OCI-LY7 (cell line): ENCODE data around the gene SYNGR2. TPM values are rescaled to one million over a fixed set of nuclear protein-coding genes. Genes with fewer than 3 reads are reported as not detected.

Source experiments
- BruUV-seq: library from RNA; stranded (reverse); fragments of 400-500 nt; replicated peaks from 2 replicates; lab custom pipeline; 2021; lab: Mats Ljungman, UMichigan
- CTCF ChIA-PET: fragments of 300-600 bp; sonication (Branson Sonifier 250); formaldehyde crosslinking; loops from one replicate; lab custom pipeline; 2022; ENCODE audit warnings: antibody characterized with exemption; ENCODE audit not compliant: unreplicated experiment; lab: Charles Lee
- POLR2A ChIA-PET: fragments of 300-600 bp; sonication (Branson Sonifier 250); formaldehyde crosslinking; loops from one replicate; lab custom pipeline; 2022; ENCODE audit warnings: antibody characterized with exemption; lab: Charles Lee
- DNase-seq: peaks from one replicate; pipeline ENCODE4 v3.0.0-alpha.2; 2015; ENCODE audit warnings: low spot score
- H2AFZ ChIP-seq: fragments of 200-600 bp; sonication (generic), shearing (Covaris generic); 2 replicates; pipeline ENCODE4 v1.6.1; 2014; ENCODE audit warnings: mild to moderate bottlenecking, antibody characterized with exemption, low read length, moderate library complexity
- H3K27ac ChIP-seq: fragments of 200-600 bp; sonication (generic); 2 replicates; pipeline ENCODE4 v1.5.1; 2014; ENCODE audit warnings: mixed run types, low read depth, mild to moderate bottlenecking, moderate library complexity, low read length, inconsistent platforms; ENCODE audit not compliant: poor library complexity, severe bottlenecking
- H3K36me3 ChIP-seq: fragments of 200-600 bp; sonication (generic); 2 replicates; pipeline ENCODE4 v1.6.1; 2014; ENCODE audit warnings: mild to moderate bottlenecking, antibody characterized with exemption, low read length, moderate library complexity, mixed read lengths; ENCODE audit not compliant: insufficient read depth
- H3K4me1 ChIP-seq: fragments of 200-600 bp; sonication (generic); 2 replicates; pipeline ENCODE4 v1.5.1; 2014; ENCODE audit warnings: mild to moderate bottlenecking, low read length; ENCODE audit not compliant: insufficient read depth, poor library complexity, severe bottlenecking
- H3K4me2 ChIP-seq: fragments of 200-600 bp; sonication (generic); 2 replicates; pipeline ENCODE4 v1.6.1; 2014; ENCODE audit warnings: mild to moderate bottlenecking, low read length
- H3K4me3 ChIP-seq: fragments of 200-600 bp; sonication (generic); 2 replicates; pipeline ENCODE4 v1.5.1; 2014; ENCODE audit warnings: mild to moderate bottlenecking, low read depth, low read length; ENCODE audit not compliant: poor library complexity, severe bottlenecking
- H3K79me2 ChIP-seq: fragments of 200-600 bp; sonication (generic); 2 replicates; pipeline ENCODE4 v1.6.1; 2016; ENCODE audit warnings: low read depth, mild to moderate bottlenecking, low read length, moderate library complexity, mixed read lengths; ENCODE audit not compliant: insufficient read depth
- H3K9me2 ChIP-seq: fragments of 200-600 bp; sonication (generic); 2 replicates; pipeline ENCODE4 v1.6.1; 2016; ENCODE audit warnings: mild to moderate bottlenecking, low read length, mixed read lengths; ENCODE audit not compliant: insufficient read depth
- H3K9me3 ChIP-seq: fragments of 200-600 bp; sonication (generic); 2 replicates; pipeline ENCODE4 v1.6.1; 2014; ENCODE audit warnings: mild to moderate bottlenecking, mixed run types, low read length, mixed read lengths
- H4K20me1 ChIP-seq: fragments of 200-600 bp; sonication (generic); 2 replicates; pipeline ENCODE4 v1.6.1; 2014; ENCODE audit warnings: mild to moderate bottlenecking, antibody characterized with exemption, low read length, moderate library complexity, mixed read lengths; ENCODE audit not compliant: insufficient read depth
- EZH2phosphoT487 ChIP-seq: fragments of 200-600 bp; sonication (generic); IDR thresholded peaks from 2 replicates; pipeline ENCODE4 v1.6.1; 2018; ENCODE audit warnings: low read depth, borderline replicate concordance, mild to moderate bottlenecking, mixed run types, antibody characterized with exemption, low read length, moderate library complexity, mixed read lengths
- intact Hi-C: fragments of 100-400 bp; cut with micrococcal nuclease; formaldehyde crosslinking; loops from one replicate; pipeline ENCODE4 v1.10.0; 2022; ENCODE audit not compliant: unreplicated experiment
- total RNA-seq, 2 experiments: library from RNA; depleted of rRNA in 1 of 2; stranded (reverse); fragments of >200 nt in 1 of 2; shearing (Covaris generic) in 1 of 2; gene quantifications; 2 replicates each; pipeline ENCODE4 v1.2.3, GENCODE V29; 2014 to 2022
- TF ChIP-seq, protein P1 (sequence below): fragments of 200-600 bp; sonication (generic); conservative IDR thresholded peaks from 2 replicates; pipeline ENCODE4 v1.5.1; 2014; ENCODE audit warnings: mild to moderate bottlenecking, antibody characterized with exemption, low read length, moderate library complexity, mixed read lengths

SYNGR2 gene
- total RNA-seq, 2 experiments from 2014 or later, result 35.4 to 44.9 TPM

DNA sequence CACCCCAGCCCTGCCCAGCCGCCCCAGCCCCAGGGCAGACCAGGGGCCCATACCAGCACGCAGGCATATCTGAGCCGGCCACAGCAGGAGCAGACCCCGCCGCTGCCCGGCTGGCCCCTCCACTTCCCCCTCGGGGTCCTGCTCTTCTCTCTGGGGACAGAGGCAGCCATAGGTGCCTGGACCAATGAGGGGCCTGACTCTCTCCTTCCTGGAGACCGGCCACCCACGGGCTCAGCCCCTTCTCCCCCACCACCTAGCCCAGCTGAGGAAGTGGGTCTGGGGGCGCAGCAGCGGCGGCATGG is 43.6 kb upstream of the SYNGR2 start:
- Histone ChIP-seq H3K4me3 (peak overlapping the region; percentile 81), H3K36me3 (peaks cover 41% of the 10 kb centered on the region), H4K20me1 (no peaks in the 10 kb centered on the region), H2AFZ (peak overlapping the region; percentile 17; the same call in 1 of the 2 replicates), H3K4me2 (peak overlapping the region; percentile 96), H3K4me1 (peaks cover 72% of the 10 kb centered on the region), H3K9me3 (no peaks in the 10 kb centered on the region), H3K9me2 (no peaks in the 10 kb centered on the region), H3K79me2 (peaks cover 7% of the 10 kb centered on the region; the same call in 1 of the 2 replicates), H3K27ac (peak overlapping the region; percentile 91)
- TF ChIP-seq, protein P1, sequence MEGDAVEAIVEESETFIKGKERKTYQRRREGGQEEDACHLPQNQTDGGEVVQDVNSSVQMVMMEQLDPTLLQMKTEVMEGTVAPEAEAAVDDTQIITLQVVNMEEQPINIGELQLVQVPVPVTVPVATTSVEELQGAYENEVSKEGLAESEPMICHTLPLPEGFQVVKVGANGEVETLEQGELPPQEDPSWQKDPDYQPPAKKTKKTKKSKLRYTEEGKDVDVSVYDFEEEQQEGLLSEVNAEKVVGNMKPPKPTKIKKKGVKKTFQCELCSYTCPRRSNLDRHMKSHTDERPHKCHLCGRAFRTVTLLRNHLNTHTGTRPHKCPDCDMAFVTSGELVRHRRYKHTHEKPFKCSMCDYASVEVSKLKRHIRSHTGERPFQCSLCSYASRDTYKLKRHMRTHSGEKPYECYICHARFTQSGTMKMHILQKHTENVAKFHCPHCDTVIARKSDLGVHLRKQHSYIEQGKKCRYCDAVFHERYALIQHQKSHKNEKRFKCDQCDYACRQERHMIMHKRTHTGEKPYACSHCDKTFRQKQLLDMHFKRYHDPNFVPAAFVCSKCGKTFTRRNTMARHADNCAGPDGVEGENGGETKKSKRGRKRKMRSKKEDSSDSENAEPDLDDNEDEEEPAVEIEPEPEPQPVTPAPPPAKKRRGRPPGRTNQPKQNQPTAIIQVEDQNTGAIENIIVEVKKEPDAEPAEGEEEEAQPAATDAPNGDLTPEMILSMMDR, result no peak
- TF ChIP-seq EZH2phosphoT487, result no peak
- DNase-seq, result no peak
- POLR2A ChIA-PET, result interaction anchor here (0.6 to 1.6 kb wide), 6 partner anchors 28 to 166 kb away, joined by 3 to 5 read pairs (median 4); partner anchors contain the start of gene TNRC6C
- intact Hi-C loops, result loop anchor here (2.0 to 5.0 kb wide), 2 partner anchors 62 to 677 kb away; partner anchors contain the start of genes AFMID and TK1
- no TSS peak for BruUV-seq
- CTCF ChIA-PET, result interaction anchor here (0.7 to 1.2 kb wide), 3 partner anchors 13 to 61 kb away, joined by 3 to 6 read pairs (median 5); no protein-coding TSS in a partner anchor

DNA sequence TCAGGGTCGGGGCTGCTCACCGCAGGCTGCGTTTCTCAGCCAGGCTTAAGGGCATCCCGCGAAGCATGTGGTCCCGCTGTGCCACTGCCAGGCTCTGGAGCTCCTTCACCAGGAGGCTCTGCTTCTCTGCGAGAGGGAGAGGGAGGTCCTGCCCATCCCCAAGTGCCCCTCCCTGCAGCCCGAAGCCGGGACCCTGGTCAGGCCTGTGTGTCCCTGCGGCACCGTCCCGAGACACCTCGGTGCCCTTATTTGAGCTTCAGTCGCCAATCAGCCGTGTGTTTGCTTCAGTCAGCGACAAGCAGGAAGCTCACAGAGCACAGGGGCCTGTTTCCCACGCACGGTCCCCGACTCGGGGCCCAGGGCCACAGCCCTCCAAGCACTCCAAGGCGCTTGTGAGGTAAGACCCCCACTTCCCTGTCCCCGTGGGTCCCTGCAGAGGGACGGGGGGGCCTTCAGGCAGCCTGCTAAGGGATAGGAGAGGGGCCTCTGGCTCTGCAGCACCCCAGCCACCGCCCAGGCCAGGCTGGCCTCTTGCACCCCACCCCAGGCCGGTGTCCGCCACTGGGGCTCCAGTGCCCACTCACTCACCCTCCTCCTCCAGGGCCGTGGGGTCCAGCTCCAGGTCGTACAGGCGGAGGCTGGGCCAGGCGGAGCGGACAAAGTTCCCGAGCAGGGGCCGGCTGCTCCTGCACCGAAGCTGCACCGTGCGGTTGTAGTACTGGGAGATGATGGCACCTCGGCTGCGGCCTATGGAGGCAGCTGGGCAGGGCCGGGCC is 43.1 kb upstream of the SYNGR2 start:
- DNase-seq, result peak; percentile 70
- ChIA-PET CTCF (interaction anchor here (0.6 to 1.2 kb wide), 4 partner anchors 11 to 61 kb away, joined by 3 to 6 read pairs (median 4); no protein-coding TSS in a partner anchor), POLR2A (interaction anchor here (0.8 to 1.6 kb wide), 5 partner anchors 27 to 167 kb away, joined by 3 to 5 read pairs (median 4); partner anchors contain the start of gene TNRC6C)
- intact Hi-C loops, result loop anchor here (2.0 to 5.0 kb wide), 2 partner anchors 61 to 678 kb away; partner anchors contain the start of genes AFMID and TK1
- no TSS peak for BruUV-seq
- Histone ChIP-seq H3K27ac (peak overlapping the region; percentile 91), H3K9me3 (no peaks in the 10 kb centered on the region), H2AFZ (peak overlapping the region; percentile 17; the same call in 1 of the 2 replicates), H3K79me2 (peaks cover 7% of the 10 kb centered on the region; the same call in 1 of the 2 replicates), H3K4me2 (peak overlapping the region; percentile 96), H3K4me3 (peak overlapping the region; percentile 81), H4K20me1 (no peaks in the 10 kb centered on the region), H3K4me1 (peaks cover 77% of the 10 kb centered on the region), H3K9me2 (no peaks in the 10 kb centered on the region), H3K36me3 (peaks cover 40% of the 10 kb centered on the region)
- TF ChIP-seq EZH2phosphoT487, result no peak
- TF ChIP-seq, protein P1, result no peak
